Keratinocyte (primary cell): ENCODE data around the gene CEP152.

Experiments used
- EZH2 ChIP-seq: IDR thresholded peaks from one replicate; pipeline ENCODE4 v1.6.1; 2012; ENCODE audit warnings: inconsistent platforms, mild to moderate bottlenecking, low read length, moderate library complexity
- TF ChIP-seq, protein P1 (sequence below), 3 experiments: IDR thresholded peaks in 1 of 3; conservative IDR thresholded peaks in 1 of 3; optimal IDR thresholded peaks in 1 of 3; 2 replicates in 2 of 3; 3 replicates in 1 of 3; pipeline versions ENCODE3 to v1.5.1; 2011; ENCODE audit warnings: low read length in 3 of 3, mild to moderate bottlenecking in 3 of 3, moderate library complexity in 2 of 3, control low read depth in 1 of 3, inconsistent platforms in 1 of 3; ENCODE audit not compliant: insufficient read depth in 2 of 3; ENCODE audit errors: extremely low read depth in 1 of 3

DNA sequence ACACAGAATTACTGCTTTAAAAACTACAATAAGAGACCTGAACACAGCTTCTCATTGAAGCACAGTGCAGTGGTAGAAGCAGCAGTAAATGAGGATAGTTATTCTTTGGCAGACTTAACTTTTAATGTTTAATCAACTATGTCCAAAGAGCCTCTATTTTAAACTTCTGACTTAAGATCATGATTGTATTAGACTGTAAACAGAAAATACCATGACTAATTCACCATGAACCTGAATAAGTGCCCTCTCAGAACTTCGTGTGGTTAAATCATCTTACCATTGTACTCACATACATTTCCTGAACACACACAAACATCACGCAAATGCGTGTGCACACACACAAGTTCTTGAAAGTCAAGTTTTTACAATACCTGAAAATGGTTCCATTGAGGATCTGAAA is 13.9 kb downstream of the CEP152 start:
- TF ChIP-seq, protein P1, sequence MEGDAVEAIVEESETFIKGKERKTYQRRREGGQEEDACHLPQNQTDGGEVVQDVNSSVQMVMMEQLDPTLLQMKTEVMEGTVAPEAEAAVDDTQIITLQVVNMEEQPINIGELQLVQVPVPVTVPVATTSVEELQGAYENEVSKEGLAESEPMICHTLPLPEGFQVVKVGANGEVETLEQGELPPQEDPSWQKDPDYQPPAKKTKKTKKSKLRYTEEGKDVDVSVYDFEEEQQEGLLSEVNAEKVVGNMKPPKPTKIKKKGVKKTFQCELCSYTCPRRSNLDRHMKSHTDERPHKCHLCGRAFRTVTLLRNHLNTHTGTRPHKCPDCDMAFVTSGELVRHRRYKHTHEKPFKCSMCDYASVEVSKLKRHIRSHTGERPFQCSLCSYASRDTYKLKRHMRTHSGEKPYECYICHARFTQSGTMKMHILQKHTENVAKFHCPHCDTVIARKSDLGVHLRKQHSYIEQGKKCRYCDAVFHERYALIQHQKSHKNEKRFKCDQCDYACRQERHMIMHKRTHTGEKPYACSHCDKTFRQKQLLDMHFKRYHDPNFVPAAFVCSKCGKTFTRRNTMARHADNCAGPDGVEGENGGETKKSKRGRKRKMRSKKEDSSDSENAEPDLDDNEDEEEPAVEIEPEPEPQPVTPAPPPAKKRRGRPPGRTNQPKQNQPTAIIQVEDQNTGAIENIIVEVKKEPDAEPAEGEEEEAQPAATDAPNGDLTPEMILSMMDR (optimal IDR thresholded peaks at IDR 0.05 in 1 of 3, IDR thresholded peaks at IDR 0.05 in 1 of 3, conservative IDR thresholded peaks at IDR 0.05 in 1 of 3; ENCODE audit: extremely low read depth in 1 of 3, insufficient read depth in 2 of 3, low read length in 3 of 3) = no peak
- TF ChIP-seq EZH2 = no peak
